HEK293T (cell line): ENCODE results near the gene TMEM51.

ENCODE experiments used
- SUZ12 ChIP-seq: fragments of 450-650 bp; IDR thresholded peaks from 2 replicates; pipeline ENCODE4 v1.6.1; 2016; ENCODE audit warnings: mild to moderate bottlenecking
- TF ChIP-seq, protein P1 (sequence below): fragments of 450-650 bp; IDR thresholded peaks from 2 replicates; pipeline ENCODE4 v1.6.1; 2016

DNA sequence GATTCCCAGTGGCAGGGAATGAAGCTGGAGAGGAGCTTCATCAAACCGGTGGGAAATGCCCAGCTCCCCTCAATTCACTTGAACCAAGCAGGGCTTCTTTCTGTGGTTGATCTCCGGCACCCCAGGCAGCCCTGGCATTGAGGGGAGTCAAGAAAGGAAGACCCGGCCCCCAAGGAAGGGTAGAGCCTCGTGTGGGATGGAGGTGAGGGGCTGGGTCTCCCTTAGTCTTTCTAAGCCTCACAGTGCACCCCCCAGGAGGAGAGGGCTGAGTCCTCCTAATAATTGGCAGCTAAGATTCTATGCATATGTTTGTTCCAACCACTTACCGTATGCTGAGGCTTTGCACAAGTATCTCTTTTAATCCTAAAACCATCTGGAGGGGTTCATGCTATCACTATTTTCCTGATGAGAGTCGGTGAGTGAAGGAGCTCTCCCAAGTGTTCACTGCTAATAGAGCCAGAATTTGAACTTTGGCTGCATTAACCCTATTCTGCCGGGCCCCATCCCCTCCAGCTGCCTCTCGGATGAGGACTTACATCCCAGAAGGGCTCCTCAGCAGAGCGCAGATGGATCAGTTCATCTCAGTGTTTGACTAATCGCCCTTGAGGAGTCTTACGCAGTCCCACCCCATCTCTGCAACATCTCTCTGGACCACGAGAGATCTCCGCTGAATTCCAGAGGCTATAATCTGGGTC is 33.1 kb upstream of the TMEM51 start:
- TF ChIP-seq, protein P1, sequence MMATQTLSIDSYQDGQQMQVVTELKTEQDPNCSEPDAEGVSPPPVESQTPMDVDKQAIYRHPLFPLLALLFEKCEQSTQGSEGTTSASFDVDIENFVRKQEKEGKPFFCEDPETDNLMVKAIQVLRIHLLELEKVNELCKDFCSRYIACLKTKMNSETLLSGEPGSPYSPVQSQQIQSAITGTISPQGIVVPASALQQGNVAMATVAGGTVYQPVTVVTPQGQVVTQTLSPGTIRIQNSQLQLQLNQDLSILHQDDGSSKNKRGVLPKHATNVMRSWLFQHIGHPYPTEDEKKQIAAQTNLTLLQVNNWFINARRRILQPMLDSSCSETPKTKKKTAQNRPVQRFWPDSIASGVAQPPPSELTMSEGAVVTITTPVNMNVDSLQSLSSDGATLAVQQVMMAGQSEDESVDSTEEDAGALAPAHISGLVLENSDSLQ: no peak
- TF ChIP-seq SUZ12: no peak
